ENCODE results near the gene CFH. TPM values are rescaled to one million over a fixed set of nuclear protein-coding genes. Genes with fewer than 3 reads are reported as not detected.

Gene CFH
- total and polyA plus RNA-seq, 10 of the 15 experiments (the other 5 are each of a cell fraction or from before 2014, with no cell fraction given), result 0.46 TPM; not detected in 9

Other genes with a start within 250 kb of the CFH start
- gene KCNT2, start 43.6 kb upstream of the CFH start, total RNA-seq (2014; rRNA removed), result not detected in 2 replicates
- not detected in 2 replicates for gene KCNT2, start 43.6 kb upstream of the CFH start, total RNA-seq (2014; rRNA removed; fragmentation: Illumina TruSeq; extraction: Trizol)
- gene KCNT2, start 43.6 kb upstream of the CFH start, total RNA-seq (2021), result not detected in 2 replicates
- not detected in 2 replicates for gene KCNT2, start 43.6 kb upstream of the CFH start, polyA plus RNA-seq (2011; rRNA removed)
- not detected in 2 replicates for gene KCNT2, start 43.6 kb upstream of the CFH start, polyA plus RNA-seq (2014; fragmentation: Illumina TruSeq; extraction: Trizol)
- not detected for gene KCNT2, start 43.6 kb upstream of the CFH start, polyA plus RNA-seq (2014; fragmentation: Nextera tagmentation; extraction: Ambion mirVana)
- not detected in 2 replicates for gene KCNT2, start 43.6 kb upstream of the CFH start, polyA plus RNA-seq (2014; rRNA removed)
- not detected for gene KCNT2, start 43.6 kb upstream of the CFH start, polyA plus RNA-seq (2016; fragmentation: Nextera tagmentation; extraction: Ambion mirVana)
- gene CFHR3, start 122.8 kb downstream of the CFH start, total RNA-seq (2014; rRNA removed), result 0.17 TPM in 1 of 2 replicates, not detected in the other
- gene CFHR3, start 122.8 kb downstream of the CFH start, total RNA-seq (2014; rRNA removed; fragmentation: Illumina TruSeq; extraction: Trizol), result not detected in 2 replicates
- gene CFHR3, start 122.8 kb downstream of the CFH start, total RNA-seq (2021), result not detected in 2 replicates
- gene CFHR3, start 122.8 kb downstream of the CFH start, polyA plus RNA-seq (2011; rRNA removed), result not detected in 2 replicates
- not detected in 2 replicates for gene CFHR3, start 122.8 kb downstream of the CFH start, polyA plus RNA-seq (2014; fragmentation: Illumina TruSeq; extraction: Trizol)
- not detected for gene CFHR3, start 122.8 kb downstream of the CFH start, polyA plus RNA-seq (2014; fragmentation: Nextera tagmentation; extraction: Ambion mirVana)
- not detected in 2 replicates for gene CFHR3, start 122.8 kb downstream of the CFH start, polyA plus RNA-seq (2014; rRNA removed)
- gene CFHR3, start 122.8 kb downstream of the CFH start, polyA plus RNA-seq (2016; fragmentation: Nextera tagmentation; extraction: Ambion mirVana), result not detected
- gene CFHR1, start 167.7 kb downstream of the CFH start, total RNA-seq (2014; rRNA removed), result not detected in 2 replicates
- not detected in 2 replicates for gene CFHR1, start 167.7 kb downstream of the CFH start, total RNA-seq (2014; rRNA removed; fragmentation: Illumina TruSeq; extraction: Trizol)
- not detected in 2 replicates for gene CFHR1, start 167.7 kb downstream of the CFH start, total RNA-seq (2021)
- not detected in 2 replicates for gene CFHR1, start 167.7 kb downstream of the CFH start, polyA plus RNA-seq (2011; rRNA removed)
- not detected in 2 replicates for gene CFHR1, start 167.7 kb downstream of the CFH start, polyA plus RNA-seq (2014; fragmentation: Illumina TruSeq; extraction: Trizol)
- under 1 TPM in 1 of 2 experiments, not detected in 1; 0.04 TPM for gene CFHR1, start 167.7 kb downstream of the CFH start, polyA plus RNA-seq (2014; fragmentation: Nextera tagmentation; extraction: Ambion mirVana)
- not detected in 2 replicates for gene CFHR1, start 167.7 kb downstream of the CFH start, polyA plus RNA-seq (2014; rRNA removed)
- not detected for gene CFHR1, start 167.7 kb downstream of the CFH start, polyA plus RNA-seq (2016; fragmentation: Nextera tagmentation; extraction: Ambion mirVana)
- not detected in 2 replicates for gene CFHR4, start 236.0 kb downstream of the CFH start, total RNA-seq (2014; rRNA removed)
- not detected in 2 replicates for gene CFHR4, start 236.0 kb downstream of the CFH start, total RNA-seq (2014; rRNA removed; fragmentation: Illumina TruSeq; extraction: Trizol)
- gene CFHR4, start 236.0 kb downstream of the CFH start, total RNA-seq (2021), result not detected in 2 replicates
- not detected in 2 replicates for gene CFHR4, start 236.0 kb downstream of the CFH start, polyA plus RNA-seq (2011; rRNA removed)
- gene CFHR4, start 236.0 kb downstream of the CFH start, polyA plus RNA-seq (2014; fragmentation: Illumina TruSeq; extraction: Trizol), result not detected in 2 replicates
- not detected for gene CFHR4, start 236.0 kb downstream of the CFH start, polyA plus RNA-seq (2014; fragmentation: Nextera tagmentation; extraction: Ambion mirVana)
- not detected in 2 replicates for gene CFHR4, start 236.0 kb downstream of the CFH start, polyA plus RNA-seq (2014; rRNA removed)
- gene CFHR4, start 236.0 kb downstream of the CFH start, polyA plus RNA-seq (2016; fragmentation: Nextera tagmentation; extraction: Ambion mirVana), result not detected

Data from GM12878 (cell line).